Measurements from ENCODE around the gene LSM8.

Gene LSM8

DNA sequence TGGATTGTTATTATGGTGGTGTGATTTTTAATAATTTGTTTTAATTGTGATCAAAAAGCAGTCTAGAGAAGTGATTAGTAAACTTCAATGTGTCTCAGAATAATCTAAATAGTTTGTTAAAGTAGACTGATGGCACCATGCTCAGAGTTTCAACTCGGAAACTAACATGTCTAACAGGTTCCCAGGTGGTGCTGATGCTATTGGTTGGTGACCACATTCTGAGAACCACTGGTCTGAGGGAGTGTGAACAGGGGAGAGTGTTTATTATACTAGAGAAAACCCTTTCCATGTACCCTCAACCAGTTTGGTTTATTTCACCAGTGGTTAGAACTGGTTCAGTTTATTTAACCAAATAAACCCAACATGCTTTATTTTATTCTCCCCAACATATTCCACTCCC is 42.0 kb upstream of the LSM8 start:
- no peak for ATAC-seq
- no peak for TF ChIP-seq ZC3H10 (CRISPR knock-in tag; IDR thresholded peaks at IDR 0.05)
- TF ChIP-seq CSDC2 (CRISPR knock-in tag; IDR thresholded peaks at IDR 0.05) = no peak
- TF ChIP-seq, protein P1, sequence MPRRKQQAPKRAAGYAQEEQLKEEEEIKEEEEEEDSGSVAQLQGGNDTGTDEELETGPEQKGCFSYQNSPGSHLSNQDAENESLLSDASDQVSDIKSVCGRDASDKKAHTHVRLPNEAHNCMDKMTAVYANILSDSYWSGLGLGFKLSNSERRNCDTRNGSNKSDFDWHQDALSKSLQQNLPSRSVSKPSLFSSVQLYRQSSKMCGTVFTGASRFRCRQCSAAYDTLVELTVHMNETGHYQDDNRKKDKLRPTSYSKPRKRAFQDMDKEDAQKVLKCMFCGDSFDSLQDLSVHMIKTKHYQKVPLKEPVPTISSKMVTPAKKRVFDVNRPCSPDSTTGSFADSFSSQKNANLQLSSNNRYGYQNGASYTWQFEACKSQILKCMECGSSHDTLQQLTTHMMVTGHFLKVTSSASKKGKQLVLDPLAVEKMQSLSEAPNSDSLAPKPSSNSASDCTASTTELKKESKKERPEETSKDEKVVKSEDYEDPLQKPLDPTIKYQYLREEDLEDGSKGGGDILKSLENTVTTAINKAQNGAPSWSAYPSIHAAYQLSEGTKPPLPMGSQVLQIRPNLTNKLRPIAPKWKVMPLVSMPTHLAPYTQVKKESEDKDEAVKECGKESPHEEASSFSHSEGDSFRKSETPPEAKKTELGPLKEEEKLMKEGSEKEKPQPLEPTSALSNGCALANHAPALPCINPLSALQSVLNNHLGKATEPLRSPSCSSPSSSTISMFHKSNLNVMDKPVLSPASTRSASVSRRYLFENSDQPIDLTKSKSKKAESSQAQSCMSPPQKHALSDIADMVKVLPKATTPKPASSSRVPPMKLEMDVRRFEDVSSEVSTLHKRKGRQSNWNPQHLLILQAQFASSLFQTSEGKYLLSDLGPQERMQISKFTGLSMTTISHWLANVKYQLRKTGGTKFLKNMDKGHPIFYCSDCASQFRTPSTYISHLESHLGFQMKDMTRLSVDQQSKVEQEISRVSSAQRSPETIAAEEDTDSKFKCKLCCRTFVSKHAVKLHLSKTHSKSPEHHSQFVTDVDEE (CRISPR knock-in tag; IDR thresholded peaks at IDR 0.05) = no peak
- TF ChIP-seq, protein P2, sequence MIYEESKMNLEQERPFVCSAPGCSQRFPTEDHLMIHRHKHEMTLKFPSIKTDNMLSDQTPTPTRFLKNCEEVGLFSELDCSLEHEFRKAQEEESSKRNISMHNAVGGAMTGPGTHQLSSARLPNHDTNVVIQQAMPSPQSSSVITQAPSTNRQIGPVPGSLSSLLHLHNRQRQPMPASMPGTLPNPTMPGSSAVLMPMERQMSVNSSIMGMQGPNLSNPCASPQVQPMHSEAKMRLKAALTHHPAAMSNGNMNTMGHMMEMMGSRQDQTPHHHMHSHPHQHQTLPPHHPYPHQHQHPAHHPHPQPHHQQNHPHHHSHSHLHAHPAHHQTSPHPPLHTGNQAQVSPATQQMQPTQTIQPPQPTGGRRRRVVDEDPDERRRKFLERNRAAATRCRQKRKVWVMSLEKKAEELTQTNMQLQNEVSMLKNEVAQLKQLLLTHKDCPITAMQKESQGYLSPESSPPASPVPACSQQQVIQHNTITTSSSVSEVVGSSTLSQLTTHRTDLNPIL (CRISPR knock-in tag; IDR thresholded peaks at IDR 0.05; ENCODE audit: low read depth) = no peak
- TF ChIP-seq GLIS3 (CRISPR knock-in tag; IDR thresholded peaks at IDR 0.05) = no peak

DNA sequence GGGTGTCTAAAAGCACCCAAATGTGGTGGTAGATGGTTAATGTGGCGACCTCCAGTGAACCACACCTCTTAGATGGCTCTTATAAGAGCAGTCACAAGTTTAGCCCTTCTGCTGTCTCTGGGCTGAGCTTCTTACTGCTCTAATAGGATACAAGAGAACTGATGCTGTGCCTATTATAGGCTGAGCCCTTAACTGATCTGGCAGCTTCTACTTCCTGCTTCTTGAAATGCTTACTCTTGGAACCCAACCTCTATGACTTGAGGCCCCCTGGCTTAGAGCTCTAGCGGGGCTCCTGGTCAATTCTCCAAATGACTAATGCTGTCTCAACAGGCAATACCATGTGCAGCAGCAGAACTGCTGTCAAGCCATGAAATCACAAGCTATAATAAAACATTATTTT is 35.0 kb upstream of the LSM8 start:
- TF ChIP-seq CSDC2 (CRISPR knock-in tag; IDR thresholded peaks at IDR 0.05) (no peak), ZNF70 (CRISPR knock-in tag; IDR thresholded peaks at IDR 0.05) (no peak), OSR1 (CRISPR knock-in tag; IDR thresholded peaks at IDR 0.05) (no peak), SNAI2 (CRISPR knock-in tag; IDR thresholded peaks at IDR 0.05) (no peak), ZC3H10 (CRISPR knock-in tag; IDR thresholded peaks at IDR 0.05) (no peak), PPARA (CRISPR knock-in tag; IDR thresholded peaks at IDR 0.05; ENCODE audit: borderline replicate concordance) (no peak), BACH2 (CRISPR knock-in tag; IDR thresholded peaks at IDR 0.05; ENCODE audit: borderline replicate concordance) (no peak), TOX (CRISPR knock-in tag; IDR thresholded peaks at IDR 0.05; ENCODE audit: borderline replicate concordance) (no peak), TCF4 (CRISPR knock-in tag; IDR thresholded peaks at IDR 0.05; ENCODE audit: borderline replicate concordance) (no peak), ISL1 (CRISPR knock-in tag; IDR thresholded peaks at IDR 0.05) (no peak), RARB (CRISPR knock-in tag; IDR thresholded peaks at IDR 0.05) (no peak)
- TF ChIP-seq, protein P1 (CRISPR knock-in tag; IDR thresholded peaks at IDR 0.05) = no peak
- TF ChIP-seq, protein P3, sequence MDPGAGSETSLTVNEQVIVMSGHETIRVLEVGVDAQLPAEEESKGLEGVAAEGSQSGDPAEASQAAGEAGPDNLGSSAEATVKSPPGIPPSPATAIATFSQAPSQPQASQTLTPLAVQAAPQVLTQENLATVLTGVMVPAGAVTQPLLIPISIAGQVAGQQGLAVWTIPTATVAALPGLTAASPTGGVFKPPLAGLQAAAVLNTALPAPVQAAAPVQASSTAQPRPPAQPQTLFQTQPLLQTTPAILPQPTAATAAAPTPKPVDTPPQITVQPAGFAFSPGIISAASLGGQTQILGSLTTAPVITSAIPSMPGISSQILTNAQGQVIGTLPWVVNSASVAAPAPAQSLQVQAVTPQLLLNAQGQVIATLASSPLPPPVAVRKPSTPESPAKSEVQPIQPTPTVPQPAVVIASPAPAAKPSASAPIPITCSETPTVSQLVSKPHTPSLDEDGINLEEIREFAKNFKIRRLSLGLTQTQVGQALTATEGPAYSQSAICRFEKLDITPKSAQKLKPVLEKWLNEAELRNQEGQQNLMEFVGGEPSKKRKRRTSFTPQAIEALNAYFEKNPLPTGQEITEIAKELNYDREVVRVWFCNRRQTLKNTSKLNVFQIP (CRISPR knock-in tag; IDR thresholded peaks at IDR 0.05; ENCODE audit: borderline replicate concordance, low read depth) = no peak
- TF ChIP-seq, protein P2 (CRISPR knock-in tag; IDR thresholded peaks at IDR 0.05; ENCODE audit: low read depth) = no peak
- TF ChIP-seq, protein P4, sequence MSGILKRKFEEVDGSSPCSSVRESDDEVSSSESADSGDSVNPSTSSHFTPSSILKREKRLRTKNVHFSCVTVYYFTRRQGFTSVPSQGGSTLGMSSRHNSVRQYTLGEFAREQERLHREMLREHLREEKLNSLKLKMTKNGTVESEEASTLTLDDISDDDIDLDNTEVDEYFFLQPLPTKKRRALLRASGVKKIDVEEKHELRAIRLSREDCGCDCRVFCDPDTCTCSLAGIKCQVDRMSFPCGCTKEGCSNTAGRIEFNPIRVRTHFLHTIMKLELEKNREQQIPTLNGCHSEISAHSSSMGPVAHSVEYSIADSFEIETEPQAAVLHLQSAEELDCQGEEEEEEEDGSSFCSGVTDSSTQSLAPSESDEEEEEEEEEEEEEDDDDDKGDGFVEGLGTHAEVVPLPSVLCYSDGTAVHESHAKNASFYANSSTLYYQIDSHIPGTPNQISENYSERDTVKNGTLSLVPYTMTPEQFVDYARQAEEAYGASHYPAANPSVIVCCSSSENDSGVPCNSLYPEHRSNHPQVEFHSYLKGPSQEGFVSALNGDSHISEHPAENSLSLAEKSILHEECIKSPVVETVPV (CRISPR knock-in tag; IDR thresholded peaks at IDR 0.05) = no peak
- ATAC-seq = no peak

DNA sequence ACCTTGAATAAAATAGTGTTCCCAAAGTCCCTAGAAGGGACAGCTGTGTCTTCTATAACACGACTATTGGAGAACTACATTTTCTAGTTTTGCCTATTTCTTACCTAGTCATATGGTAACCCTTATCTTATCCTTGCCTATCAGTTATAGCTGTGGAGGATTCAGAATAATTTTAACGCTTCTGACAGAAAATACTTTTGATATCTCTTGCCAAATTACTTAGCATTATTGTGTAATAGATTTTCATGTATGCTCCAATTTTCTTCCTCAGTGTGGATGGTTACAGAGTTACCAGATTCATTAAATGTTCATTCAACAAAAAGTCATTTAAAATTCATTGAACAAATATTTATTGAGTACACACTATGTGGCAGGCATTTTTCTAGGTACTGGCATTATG is 34.6 kb upstream of the LSM8 start:
- ATAC-seq = no peak
- no peak for TF ChIP-seq OSR1 (CRISPR knock-in tag; IDR thresholded peaks at IDR 0.05)
- no peak for TF ChIP-seq ZC3H10 (CRISPR knock-in tag; IDR thresholded peaks at IDR 0.05)
- no peak for TF ChIP-seq SNAI2 (CRISPR knock-in tag; IDR thresholded peaks at IDR 0.05)
- TF ChIP-seq BACH2 (CRISPR knock-in tag; IDR thresholded peaks at IDR 0.05; ENCODE audit: borderline replicate concordance) = no peak
- TF ChIP-seq ZNF565 (CRISPR knock-in tag; conservative IDR thresholded peaks at IDR 0.05; ENCODE audit: low read depth) = no peak
- no peak for TF ChIP-seq PPARA (CRISPR knock-in tag; IDR thresholded peaks at IDR 0.05; ENCODE audit: borderline replicate concordance)
- TF ChIP-seq, protein P4 (CRISPR knock-in tag; IDR thresholded peaks at IDR 0.05) = no peak
- TF ChIP-seq, protein P1 (CRISPR knock-in tag; IDR thresholded peaks at IDR 0.05) = no peak
- TF ChIP-seq, protein P3 (CRISPR knock-in tag; IDR thresholded peaks at IDR 0.05; ENCODE audit: borderline replicate concordance, low read depth) = no peak
- no peak for TF ChIP-seq CSDC2 (CRISPR knock-in tag; IDR thresholded peaks at IDR 0.05)
- no peak for TF ChIP-seq TCF4 (CRISPR knock-in tag; IDR thresholded peaks at IDR 0.05; ENCODE audit: borderline replicate concordance)
- TF ChIP-seq RARB (CRISPR knock-in tag; IDR thresholded peaks at IDR 0.05) = no peak
